Brain microvascular endothelial cell (primary cell): ENCODE results near the gene C12orf56.

Experiments
- DNase-seq: peaks from one replicate; pipeline ENCODE4 v3.0.0-alpha.2; 2020
- H3K27ac ChIP-seq: fragments of 250-450 bp; sonication (Bioruptor Pico); 2 replicates; pipeline ENCODE4 v1.5.1; 2020; ENCODE audit warnings: mild to moderate bottlenecking, moderate library complexity
- H3K27me3 ChIP-seq: fragments of 250-450 bp; sonication (Bioruptor Pico); replicated peaks from 2 replicates; pipeline ENCODE4 v1.5.1; 2020; ENCODE audit warnings: mild to moderate bottlenecking
- H3K36me3 ChIP-seq: fragments of 250-450 bp; sonication (Bioruptor Pico); replicated peaks from 2 replicates; pipeline ENCODE4 v1.5.1; 2020; ENCODE audit warnings: mild to moderate bottlenecking
- H3K4me3 ChIP-seq: 2 replicates; pipeline ENCODE4 v1.5.1; 2011; ENCODE audit warnings: low read depth, mild to moderate bottlenecking, control low read depth, low read length, moderate library complexity
- in situ Hi-C: cut with HindIII; loops from 2 replicates; pipeline ENCODE4 v1.10.0; 2017; ENCODE audit warnings: low sequenced_read_pairs, low pct_ligation_motif_present
- TF ChIP-seq, protein P1 (sequence below): IDR thresholded peaks from 2 replicates; pipeline ENCODE4 v1.5.1; 2011; ENCODE audit warnings: low read depth, mild to moderate bottlenecking, moderate library complexity, low read length, control low read depth, inconsistent platforms; ENCODE audit errors: missing control alignments

The C12orf56 gene

DNA sequence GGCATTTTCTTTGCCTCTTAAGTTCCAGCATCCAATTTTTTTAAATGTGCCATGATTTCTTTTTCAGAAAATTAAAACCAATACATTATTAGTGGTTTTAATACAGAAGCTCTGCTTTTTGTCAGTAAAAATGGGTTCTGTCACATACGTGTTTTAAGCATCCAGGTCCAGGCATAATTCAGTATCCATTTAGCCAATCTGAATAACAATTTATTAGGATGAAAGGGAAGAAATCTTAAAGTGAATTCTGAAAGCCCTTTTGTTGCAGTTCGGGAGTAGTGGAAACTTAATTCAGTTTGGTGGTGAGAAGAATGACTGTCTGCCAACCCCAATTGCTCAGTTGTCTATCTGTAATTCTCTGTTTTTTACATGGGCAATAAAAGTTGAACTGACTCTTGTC lies 20.9 kb upstream of the C12orf56 start:
- TF ChIP-seq, protein P1, sequence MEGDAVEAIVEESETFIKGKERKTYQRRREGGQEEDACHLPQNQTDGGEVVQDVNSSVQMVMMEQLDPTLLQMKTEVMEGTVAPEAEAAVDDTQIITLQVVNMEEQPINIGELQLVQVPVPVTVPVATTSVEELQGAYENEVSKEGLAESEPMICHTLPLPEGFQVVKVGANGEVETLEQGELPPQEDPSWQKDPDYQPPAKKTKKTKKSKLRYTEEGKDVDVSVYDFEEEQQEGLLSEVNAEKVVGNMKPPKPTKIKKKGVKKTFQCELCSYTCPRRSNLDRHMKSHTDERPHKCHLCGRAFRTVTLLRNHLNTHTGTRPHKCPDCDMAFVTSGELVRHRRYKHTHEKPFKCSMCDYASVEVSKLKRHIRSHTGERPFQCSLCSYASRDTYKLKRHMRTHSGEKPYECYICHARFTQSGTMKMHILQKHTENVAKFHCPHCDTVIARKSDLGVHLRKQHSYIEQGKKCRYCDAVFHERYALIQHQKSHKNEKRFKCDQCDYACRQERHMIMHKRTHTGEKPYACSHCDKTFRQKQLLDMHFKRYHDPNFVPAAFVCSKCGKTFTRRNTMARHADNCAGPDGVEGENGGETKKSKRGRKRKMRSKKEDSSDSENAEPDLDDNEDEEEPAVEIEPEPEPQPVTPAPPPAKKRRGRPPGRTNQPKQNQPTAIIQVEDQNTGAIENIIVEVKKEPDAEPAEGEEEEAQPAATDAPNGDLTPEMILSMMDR, result no peak
- no peaks in the 10 kb centered on the region for H3K27me3 ChIP-seq

DNA sequence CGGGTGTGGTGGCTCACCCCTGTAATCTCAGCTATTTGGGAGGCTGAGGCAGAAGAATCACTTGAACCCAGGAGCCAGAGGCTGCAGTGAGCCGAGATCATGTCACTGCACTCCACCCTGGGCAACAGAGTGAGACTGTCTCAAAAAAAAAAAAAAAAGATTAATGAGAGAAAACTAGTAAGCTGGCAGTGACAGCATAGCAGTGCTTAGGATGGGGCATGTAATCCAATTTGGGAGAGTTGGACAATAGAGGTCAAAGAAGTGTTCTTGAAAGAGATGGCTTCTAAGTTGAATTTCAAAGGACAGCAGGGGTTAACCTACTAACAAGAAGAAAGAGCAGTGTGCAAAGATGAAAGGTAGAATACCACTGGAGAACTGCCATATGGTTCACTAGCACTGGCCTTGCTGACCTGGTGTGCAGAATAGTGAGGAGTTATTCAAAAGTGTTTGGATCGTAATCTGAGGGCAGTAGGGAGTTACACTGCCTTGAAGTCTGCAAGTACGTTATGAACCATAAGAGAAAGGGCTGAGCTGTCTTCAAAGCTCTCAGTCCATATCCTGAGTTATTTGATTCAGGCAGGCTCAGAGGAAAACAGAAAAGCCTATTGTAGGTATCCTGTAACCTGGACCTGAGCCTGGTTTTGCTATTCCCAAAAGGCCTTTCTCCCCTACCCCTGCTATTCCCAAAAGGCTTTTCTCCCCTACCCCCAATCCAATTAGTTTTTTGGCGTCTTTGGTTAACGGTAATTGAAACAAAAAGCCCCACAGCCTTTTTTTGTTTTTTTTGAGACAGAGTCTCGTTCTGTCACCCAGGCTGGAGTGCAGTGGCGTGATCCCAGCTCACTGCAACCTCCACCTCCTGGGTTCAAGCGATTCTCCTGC lies 17.0 kb upstream of the C12orf56 start:
- no peak overlapping the region for H3K27ac ChIP-seq
- H3K4me3 ChIP-seq, result no peak overlapping the region
- H3K27me3 ChIP-seq, result no peaks in the 10 kb centered on the region
- H3K36me3 ChIP-seq, result peaks cover 25% of the 10 kb centered on the region
- in situ Hi-C loops, result no loop called here
- TF ChIP-seq, protein P1, result no peak
- no peak for DNase-seq

More for the DNA sequence above, 20.9 kb upstream of the C12orf56 start:
- peaks cover 57% of the 10 kb centered on the region for H3K36me3 ChIP-seq
- in situ Hi-C loops, result no loop called here
- H3K4me3 ChIP-seq, result no peak overlapping the region
- no peak for DNase-seq
- H3K27ac ChIP-seq, result no peak overlapping the region

DNA sequence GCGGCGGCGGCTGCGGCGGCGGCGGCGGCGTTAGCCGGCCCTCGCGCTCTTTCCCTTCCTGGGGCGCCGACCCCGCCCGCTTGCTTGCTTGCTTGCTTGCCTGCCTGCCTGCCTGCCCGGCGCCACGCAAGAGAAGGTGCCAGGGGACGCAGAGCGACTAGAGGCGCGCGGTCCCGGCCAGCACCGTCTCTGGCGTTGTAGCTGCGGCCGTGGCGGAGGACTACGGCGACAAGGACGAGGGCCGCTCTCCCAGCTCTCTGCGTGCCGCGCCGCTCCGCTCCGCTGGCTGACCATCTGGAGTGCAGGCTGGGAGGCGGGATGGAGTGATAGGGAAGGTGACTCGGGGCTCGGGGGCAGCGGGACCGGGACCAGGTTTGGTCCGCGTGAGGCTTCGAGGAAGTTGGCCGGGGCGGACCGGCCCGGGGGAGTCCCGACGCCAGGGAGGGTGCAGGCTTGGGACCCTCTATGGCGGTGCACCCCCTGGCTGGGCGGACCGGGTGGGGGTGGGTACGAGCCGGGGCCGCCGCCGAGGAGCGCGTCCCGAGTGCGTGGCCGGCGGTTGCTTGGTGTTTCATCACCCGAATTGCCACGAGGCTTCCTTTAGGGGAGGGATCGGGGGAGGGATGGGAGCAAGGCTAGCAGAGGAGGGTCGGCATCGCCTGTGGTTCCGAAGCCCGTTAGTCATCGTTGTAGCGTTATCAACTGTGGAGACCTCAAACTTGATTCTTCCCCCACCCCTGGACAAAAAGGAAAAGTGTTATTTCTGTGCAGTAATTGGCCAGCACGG lies 14.1 kb upstream of the C12orf56 start:
- peak; percentile 80 for DNase-seq
- in situ Hi-C loops, result no loop called here
- peak overlapping the region; percentile 100 for H3K27ac ChIP-seq

DNA sequence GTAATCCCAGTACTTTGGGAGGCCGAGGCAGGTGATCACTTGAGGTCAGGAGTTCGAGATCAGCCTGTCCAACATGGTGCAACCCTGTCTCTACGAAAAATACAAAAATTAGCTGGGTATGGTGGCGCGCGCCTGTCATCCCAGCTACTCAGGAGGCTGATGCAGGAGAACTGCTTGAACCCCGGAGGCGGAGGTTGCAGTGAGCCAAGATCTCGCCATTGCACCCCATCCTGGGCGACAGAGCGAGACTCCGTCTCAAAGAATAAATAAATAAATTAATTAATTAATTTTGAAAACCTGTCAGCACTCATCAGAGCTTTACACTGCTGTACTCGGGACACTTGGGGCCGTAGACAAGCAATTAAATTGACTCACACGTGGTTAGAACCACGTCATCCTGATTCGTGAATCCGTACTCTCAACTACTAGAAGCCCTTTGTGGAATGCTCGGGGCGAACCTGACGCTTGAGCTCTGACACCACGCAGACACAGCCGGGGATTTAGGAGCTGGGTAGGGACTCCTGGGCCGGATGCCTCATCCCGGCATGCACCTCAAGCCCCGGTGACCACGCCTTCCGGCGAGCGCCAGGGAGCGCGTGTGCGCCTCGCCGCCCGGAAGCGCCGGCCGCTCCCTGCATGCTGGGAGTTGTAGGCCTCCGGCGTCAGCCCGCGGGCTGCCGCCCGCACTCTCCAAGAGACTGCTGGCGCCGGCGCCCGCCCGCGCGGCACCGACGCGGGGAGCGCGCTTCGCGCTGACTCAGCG lies 13.3 kb upstream of the C12orf56 start, which contains the start of gene XPOT:
XPOT (plus strand) TSS at position 686 of the 763 bp plus-strand sequence. CDS start 5,644 bp downstream, outside the sequence.
- Histone ChIP-seq H3K27ac (peak within 1 kb of the TSS; percentile 100), H3K4me3 (peak within 1 kb of the TSS; percentile 94), H3K36me3 (peaks cover 3% of the 10 kb centered on the region), H3K27me3 (no peaks in the 10 kb centered on the region)
- TF ChIP-seq, protein P1, result no peak
- in situ Hi-C loops, result no loop called here
- peak; percentile 95 for DNase-seq

More for the DNA sequence above, 14.1 kb upstream of the C12orf56 start:
- Histone ChIP-seq H3K4me3 (peak overlapping the region; percentile 94), H3K36me3 (peaks cover 3% of the 10 kb centered on the region), H3K27me3 (no peaks in the 10 kb centered on the region)
- TF ChIP-seq, protein P1, result no peak

DNA sequence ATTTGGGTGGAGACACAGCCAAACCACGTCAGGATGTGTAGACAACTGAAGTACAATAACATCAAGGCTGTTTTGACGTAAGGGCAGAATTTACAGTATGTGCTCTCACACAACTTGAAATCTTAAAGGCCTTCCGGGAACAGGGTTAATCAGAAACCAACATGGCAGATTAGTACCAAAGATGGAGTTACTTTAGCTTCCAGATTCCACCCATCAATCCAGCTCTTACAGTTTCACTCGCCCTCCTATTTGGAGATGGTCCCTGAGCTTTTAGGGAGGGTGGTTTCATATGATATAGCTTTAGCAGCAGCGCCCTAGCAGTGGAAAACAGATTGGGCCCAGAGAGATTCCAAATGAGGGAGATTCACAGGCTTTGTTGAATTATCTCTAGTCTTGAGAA lies 11.6 kb upstream of the C12orf56 start:
- Histone ChIP-seq H3K27me3 (no peaks in the 10 kb centered on the region), H3K36me3 (peaks cover 3% of the 10 kb centered on the region), H3K27ac (no peak overlapping the region), H3K4me3 (no peak overlapping the region)
- TF ChIP-seq, protein P1, result no peak
- no peak for DNase-seq
- in situ Hi-C loops, result no loop called here
